Superior temporal gyrus (tissue), 1 donor: Measurements from ENCODE around the gene CAND2.
A peak's percentile ranks its signal among the peaks of the same experiment; 100 is the strongest.

Experiments
- DNase-seq: peaks from one replicate; pipeline ENCODE4 v3.0.0-alpha.2; 2016; ENCODE audit errors: extremely low spot score

CAND2 gene

DNA sequence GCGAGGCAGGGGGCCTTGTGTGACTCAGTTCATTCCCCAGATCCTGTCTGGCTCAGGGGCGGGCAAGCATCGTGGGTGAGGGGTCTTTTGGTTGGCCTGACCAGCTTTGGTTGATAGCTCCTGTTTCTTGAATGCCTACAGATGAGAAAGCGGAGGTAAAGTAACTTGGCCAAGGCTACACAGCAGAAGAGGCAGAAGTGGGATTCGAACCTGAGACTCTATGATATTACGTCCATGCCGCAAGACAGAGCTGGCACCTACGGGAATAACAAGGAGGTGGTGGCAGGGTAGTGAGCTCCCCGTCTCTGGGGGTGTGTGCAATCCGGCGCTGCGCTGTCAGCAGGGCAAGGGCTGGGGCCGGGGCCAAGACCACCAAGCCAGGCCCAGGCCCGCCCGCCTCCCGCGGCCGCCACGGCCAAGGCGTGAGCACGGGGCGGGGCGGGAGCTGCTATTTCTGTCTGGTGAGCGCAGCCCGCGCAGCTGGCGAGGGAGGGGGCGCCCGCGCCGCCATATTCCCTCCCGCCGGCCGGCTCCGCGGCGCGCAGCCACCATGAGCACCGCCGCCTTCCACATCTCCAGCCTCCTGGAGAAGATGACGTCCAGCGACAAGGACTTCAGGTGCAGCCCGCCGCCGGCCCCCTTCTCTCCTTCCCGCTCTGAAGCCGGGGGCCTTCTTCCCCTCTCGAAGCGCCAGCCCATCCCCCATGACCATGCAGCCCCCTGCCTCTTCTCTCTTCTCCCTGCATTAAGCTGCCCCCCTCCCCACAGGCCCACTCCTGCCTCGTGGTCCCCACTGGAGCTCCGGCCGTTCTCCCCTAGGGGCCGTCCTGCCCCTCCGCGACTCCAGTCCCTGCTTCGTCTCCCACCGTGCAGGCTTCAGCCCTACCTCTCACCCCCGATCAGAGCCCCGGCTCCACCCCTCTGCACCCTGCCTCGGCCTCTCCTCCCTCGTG, at the start of gene CAND2:
Gene CAND2 (plus strand): TSS at position 510 of the 953 bp plus-strand sequence. CDS start 41 bp downstream, at position 551.
- DNase-seq = peak; percentile 59

DNA sequence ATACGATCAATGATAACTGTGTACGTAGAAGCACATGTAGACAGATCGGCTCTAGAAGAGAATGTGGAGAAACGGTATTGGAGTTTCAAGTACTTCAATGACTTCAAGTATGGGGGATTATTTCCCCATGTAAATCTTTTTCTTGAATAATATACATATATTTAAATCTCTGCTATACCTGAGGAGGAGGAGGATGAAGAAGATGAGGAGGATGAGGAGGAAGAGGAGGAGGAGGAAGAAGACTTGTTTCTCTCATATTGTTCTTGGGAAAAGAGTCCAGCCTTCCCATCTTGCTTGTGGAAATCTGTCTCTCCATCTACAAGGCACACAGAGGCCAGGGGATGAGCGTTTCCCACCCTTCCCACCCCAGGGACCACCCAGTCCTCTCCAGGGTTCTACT, 48.0 kb upstream of the CAND2 start:
- DNase-seq = no peak

DNA sequence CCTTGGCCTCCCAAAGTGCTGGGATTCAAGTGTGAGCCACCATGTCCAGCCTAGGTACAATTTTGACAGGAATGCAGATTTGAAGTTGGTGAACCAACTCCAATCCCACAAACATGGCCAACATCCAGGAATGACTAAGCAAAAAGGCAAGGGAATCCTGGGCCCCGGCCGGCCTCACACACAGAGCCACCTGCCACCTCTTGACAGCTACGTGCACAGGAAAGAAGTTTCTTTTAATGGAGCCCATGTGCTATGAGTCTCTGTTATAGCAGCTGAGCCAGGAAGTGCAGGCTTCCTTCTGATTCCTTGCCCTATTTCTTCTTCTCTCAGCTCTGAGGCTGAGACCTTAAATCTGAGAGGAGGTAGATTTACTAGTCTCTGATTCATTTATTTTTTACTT, 46.3 kb upstream of the CAND2 start:
- DNase-seq = peak; percentile 23

DNA sequence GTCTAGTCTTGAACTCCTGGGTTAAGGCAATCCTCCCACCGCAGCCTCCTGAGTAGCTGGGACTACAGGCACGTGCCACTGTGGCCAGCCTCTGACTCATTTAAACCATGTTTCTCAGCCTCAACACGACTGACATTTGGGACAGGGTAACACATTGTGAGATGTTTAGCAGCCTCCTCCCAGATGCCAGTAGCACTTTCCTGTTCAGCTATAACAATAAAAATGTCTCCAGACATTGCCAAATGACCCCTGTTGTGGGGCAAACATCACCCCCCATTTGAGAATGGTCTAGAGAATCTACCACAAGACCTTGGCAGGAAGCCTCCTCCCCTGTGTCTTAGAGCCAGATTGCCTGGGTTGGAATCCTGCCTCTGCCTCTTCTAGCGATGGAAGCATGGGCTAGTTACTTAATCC, 45.8 kb upstream of the CAND2 start:
- DNase-seq = no peak

DNA sequence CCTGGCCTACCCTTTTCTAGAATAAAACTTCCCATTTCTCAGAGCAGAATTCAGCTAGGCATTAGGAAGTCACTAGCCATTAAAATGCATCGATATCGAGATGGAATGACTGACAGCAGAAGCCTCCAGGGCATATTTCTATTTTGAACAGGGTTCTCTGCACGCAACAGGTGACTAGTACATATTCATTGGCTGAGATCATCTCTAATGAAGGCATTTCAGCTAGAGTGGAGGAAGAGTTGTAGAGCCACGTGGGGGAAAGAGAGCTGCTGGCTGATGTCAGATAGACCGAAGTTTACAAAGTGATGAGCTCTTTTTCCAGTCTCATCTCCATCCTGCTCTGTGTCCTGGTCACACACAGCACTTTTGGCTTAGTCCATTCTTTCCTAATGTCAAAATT, 44.9 kb upstream of the CAND2 start:
- no peak for DNase-seq

DNA sequence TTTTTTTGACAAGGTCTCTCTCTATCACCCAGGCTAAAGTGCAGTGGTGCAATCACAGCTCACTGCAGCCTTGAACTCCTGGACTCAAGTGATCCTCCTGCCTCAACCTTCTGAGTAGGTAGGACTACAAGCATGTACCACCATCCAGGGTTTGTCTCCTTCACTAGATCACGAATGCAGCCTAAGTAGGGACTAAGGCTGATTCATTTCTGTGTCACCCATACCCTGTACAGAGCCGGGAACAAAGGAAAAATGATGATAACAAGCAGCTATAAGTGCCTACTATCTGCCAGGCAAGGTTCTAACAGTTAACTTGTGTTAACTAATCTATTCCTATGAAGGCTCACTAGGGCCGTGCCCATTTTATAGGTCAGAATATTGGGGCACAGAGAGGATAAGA, 44.4 kb upstream of the CAND2 start:
- DNase-seq = no peak

DNA sequence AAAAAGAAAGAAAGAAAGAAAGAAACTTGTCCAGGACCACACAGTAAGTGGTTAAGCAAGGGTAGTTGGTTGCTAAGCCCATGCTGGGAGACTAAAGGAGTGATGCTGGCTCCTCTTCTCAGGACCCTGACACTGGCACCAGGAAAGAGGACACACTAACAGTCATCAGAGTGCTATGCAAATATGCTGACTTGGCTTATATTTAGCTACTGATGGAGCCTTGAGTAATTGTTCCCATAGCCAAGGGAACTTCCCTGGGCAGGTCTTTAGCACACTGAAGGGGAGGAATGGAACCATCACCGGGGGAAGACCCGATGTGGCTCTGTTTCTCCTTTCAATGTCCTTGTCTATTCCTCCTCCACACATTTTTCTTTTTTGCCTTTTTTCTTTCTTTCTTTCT, 43.7 kb upstream of the CAND2 start:
- no peak for DNase-seq

DNA sequence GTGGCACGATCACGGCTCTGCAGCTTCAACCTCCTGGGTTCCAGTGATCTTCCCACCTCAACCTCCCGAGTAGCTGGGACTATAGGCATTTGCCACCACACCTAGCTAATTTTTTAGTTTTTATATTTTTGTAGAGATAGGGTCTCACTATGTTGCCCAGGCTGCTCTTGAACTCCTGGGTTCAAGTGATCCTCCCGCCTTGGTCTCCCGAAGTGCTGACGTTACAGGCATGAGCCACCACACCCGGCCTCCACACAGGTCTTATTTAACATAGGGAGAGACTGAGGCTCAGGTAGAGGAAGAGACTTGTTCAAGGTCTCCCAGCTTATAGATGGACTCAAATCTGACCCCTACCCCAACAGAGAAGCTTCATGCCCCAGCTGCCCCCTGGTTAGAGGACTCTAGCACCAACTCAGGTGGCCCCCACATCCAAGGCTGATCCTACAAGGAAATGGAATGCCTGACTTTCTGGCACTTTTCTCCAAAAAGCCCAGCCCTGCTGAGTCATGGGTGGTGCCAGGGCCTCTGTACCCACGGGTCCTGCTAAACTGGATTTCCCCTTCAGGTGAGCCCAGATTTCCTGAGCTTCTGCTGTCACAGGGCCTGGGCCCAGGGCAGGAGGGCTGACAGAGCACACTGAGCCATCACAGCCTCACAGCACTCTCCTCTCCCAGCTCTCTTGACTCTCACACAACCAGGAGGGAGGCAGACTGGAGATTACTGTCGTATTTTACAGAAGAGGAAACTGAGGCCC, 43.0 kb upstream of the CAND2 start:
- no peak for DNase-seq

DNA sequence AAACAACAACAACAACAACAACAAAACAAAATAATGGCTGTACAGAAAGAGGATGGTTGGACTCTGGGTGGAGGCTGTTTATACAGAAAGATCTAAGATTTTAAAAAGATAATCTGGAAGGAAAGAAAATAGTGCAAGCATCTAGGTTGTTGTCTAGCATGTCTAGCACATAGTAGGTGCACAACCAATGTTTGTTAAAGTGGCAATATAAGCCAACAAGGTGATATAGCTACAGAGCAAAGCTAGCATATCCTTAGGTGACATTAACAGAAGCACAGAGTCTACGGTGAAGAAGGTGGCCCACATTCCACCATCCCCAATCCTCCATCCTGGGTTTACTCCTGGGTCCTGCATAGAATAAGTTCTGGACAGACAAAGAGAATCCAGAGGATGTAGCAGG, 42.2 kb upstream of the CAND2 start:
- no peak for DNase-seq

DNA sequence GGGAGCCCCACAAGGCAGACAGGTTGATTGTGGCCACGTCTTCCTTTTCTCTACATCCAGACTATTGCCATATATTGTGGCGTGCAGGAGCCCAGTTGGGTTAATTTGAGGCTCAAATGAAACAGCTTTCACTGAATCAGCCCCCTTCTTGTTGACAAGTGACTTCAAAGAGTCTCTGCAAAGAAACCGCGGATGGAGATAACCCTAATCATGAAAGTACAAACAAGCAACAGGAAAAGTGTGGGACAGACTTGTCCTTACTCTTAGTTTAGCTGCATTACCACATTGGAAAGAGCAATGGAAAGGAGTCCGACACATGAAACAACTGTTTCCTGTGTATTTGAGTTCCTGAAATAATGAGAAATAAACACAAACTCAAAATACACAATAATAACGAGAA, 40.7 kb upstream of the CAND2 start:
- no peak for DNase-seq

DNA sequence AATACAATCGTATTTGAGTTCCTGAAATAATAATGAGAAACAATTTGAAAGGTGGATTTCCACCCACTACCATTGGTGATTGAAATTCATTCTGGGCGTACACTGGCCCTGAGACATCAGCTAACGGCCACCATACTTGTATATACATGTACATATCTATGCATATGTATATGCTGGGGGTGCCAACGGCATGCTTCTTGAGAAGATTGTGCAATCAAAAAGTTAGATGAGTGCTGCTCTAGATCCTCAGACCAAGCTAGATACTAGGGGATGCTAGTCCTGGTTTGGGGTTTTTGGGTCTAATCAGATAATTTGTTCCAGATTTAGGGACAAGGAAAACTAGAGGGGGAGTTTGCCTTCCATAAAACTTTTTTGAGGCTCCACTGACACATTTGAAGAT, 40.3 kb upstream of the CAND2 start:
- no peak for DNase-seq

DNA sequence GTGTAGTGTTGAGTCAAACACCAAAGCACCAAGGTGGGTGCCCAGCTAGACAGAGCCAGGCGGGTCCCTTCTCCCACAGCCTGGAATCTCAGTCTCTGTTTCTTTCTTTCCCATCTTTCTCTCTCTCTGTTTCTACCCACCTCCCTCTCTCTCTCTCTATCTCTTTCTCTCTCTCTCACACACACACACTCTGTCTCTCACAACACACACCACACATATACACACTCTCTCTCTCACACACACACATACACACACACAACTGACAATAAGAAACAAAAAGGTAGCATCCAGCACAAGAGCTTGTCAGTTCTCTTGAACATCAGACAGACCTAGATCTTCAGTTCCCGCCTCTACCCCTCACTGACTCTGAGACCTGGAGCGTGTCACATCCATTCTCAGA, 39.8 kb upstream of the CAND2 start:
- DNase-seq = no peak

DNA sequence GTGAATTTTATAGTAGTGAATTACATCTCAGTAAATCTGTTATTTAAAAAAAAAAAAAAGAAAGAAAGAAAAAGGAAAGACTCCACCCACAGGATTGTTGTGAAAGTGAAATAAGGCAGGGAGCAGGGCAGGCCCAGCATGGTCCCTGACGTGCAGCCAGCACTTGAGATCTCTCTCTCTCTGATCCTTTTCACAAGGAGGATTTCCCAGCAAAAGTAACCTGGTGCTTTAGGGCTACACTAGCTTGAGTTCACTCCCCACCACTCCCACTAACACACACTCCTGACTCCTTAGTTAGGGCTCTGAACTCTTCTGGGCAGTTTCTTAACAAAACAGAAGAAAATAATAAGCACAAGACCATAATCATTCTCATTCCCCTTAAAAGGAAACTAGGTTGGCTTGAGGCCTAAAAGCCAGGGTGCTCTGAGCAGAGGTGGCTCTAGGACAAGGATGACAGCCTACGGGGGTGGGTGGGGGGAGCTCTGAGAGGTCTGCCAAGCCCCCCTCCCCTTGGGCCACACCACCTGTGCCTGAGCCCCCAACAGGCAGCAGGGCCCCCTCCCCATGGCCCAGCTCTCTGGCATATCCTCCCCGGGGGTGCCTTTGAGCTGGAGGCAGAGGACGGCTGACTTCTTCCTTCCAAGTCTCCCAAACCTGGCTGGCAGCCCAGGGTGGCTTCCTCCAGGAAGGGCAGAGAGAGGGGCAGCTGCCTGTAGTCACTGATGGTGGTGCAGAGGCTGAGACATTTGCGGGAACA, 38.3 kb upstream of the CAND2 start:
- no peak for DNase-seq

DNA sequence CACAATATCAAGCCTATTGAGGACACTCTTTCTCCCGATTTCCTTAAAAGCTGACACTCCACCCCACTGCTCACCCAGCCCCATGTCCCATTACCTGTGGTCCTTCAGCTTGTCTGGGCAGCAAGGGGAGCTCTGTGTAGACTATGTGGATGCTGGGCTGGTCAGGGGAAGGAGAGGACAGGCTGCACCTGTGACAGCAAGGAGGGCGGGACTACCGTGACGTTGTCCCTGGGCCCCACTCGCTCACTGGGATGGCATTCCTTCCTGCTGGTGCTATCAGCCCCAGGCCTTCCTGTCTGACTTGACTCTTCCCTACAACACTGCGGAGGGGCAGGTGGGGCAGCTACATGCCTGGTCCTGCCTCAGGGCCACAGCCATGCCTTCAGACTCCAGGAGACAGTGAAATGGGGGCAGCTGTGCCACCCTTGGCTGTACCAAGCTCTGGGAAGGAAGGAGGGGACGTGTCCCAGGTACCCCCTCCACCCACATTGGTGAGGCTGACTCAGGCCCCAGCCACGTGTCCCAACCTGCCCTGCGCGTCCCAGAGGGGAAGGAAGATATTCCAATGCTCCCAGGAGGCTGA, 37.3 kb upstream of the CAND2 start, which contains the start of gene TMEM40:
Gene TMEM40 (minus strand): TSS at position 163 of the 583 bp plus-strand sequence. CDS start 9,427 bp downstream, outside the sequence.
- no peak for DNase-seq

DNA sequence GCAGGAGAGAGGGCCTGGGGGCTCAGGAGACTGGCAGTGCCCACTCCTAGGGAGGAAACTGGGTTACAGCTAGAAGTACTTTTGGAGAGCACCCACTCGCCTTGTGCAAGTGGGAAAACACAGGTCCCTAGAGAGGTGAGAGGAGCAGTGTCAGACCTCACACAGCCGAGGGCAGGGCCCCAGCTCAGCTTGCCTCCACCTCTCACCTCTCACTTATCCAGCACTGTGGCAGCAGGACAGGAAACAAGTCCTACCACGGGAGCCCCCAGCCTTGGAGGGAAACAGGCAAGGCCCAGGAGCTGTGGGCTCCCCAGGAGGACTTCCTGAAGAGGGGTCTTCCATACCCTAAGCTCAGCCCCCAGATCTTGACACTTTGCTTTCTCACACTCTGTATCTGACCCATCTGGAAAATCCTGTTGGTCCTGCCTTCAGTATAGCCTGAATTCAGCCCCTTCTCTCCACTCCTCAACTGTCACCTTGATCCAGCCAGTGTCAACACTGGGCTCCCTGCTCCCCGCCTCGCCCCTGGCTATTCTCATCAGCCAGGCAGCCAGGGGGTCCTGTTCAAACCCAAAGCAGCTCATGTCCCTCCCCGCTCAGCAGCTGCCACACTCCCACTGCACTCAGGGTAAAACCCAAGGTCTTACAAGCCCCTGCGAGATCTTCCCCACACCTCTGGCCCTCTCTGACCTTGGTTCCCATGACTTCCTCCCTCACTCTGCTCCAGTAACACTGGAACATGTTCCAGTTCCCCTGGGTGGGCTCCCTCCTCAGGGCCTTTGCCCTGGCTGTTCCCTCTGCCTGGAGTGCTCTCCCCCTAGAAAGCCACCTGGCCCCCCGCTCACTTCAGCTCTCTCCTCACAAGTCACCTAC, 36.6 kb upstream of the CAND2 start:
- DNase-seq = no peak

DNA sequence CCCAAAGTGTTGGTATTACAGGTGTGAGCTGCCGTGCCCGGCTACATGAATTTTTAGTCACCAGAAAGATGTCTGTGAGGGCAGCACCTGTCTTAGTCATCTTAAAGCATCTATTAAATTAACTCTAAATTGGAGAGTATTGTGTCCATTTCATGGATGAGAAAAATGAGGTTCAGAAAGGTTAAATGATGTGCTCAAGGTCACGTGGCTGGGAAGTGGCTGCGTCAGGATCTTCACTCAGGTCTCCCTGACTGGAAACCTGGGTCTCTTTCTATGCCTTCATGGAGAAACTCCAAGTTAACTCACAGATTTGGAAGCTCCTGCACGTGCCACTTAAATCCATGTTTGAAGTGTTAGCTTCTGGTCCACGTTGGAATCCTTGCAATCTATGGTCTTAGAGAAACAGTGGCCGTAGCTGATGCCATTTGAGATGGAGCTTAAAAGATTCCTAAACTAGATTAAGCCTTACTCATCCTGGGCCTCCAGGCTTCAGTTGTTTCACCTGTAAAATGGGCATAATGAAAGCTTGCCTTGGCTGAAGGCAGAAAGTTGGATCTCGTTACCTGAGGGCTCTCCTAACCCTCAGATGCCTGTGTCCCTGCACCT, 32.2 kb upstream of the CAND2 start:
- DNase-seq = no peak

DNA sequence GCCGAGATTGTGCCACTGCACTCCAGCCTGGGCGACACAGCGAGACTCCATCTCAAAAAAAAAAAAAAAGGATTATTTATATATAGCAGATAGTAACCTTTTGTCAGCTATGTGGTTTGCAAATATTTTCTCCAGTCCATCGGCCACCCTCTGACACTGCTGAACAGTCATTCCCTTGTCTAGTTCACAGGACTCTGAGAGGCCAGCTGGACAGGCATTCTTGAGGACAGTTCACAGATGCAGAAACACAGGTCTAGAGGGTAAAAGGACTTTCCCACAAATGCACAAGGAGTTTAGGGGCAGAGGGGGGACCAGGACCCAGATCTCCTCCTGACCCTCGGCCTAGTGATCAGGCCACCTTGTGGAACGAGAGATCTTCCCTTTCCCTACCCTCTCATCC, 29.9 kb upstream of the CAND2 start:
- no peak for DNase-seq

DNA sequence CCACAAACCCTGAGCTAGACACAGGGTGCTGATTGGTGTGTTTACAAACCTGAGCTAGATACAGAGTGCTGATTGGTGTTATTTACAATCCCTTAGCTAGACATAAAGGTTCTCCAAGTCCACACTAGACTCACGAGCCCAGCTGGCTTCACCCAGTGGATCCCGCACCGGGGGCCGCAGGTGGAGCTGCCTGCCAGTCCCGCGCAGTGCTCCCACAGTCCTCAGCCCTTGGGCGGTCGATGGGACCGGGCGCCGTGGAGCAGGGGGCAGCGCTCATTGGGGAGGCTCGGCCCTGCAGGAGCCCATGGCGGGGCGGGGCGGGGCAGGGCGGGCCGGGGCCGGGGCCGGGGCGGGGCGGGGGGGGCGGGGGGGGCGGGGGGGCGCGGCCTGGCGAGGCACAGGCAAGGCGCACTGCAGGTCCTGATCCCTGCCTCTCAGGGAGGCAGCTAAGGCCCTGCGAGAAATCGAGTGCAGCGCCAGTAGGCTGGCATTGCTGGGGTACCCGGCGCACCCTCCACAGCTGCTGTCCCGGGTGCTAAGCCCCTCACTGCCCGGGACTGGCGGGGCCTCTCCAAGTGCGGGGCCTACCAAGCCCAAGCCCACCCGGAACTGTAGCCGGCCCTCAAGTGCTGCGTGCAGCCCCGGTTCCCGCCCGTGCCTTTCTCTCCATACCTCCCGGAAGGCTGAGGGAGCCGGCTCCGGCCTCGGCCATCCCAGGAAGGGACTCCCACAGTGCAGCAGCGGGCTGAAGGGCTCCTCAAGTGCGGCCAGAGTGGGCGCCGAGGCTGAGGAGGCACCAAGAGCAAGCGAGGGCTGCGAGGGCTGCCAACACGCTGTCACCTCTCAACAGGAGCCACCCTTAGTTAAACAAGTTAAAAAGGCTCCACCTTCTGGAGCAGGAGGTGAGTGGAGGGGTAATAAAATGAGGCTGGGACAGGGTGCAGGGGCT, 27.6 kb upstream of the CAND2 start:
- DNase-seq = no peak

DNA sequence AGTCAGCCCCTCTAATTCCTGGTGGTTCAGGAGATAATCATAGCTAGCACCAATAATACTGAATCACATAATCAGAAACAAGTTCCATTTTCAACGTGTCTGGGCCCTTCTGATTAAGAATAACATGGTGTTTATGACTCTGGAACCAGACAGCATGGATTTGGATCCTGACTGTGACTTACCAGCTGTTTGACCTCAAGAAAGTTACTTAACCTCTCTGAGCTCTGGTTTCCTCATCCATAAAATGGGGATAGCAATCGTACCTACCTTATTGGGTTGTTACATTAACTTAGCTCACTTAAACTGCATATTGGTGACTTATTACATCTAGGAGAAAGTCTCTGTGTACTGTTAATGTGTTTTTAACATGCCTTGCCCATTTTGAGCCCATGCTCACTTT, 26.7 kb upstream of the CAND2 start:
- DNase-seq = no peak
